ENCODE results near the gene DYNC2I2.

GRCh38 chr9:128629136-128629535 is 27.5 kb downstream of the DYNC2I2 start:
- TF ChIP-seq CTCF (IDR thresholded peaks at IDR 0.05) (no peak), EZH2 (IDR thresholded peaks at IDR 0.05) (no peak)

All from neural progenitor cell (in vitro differentiated cells).